HepG2 (cell line): ENCODE results near the gene CYP17A1. TPM values are rescaled to one million over a fixed set of nuclear protein-coding genes. Genes with fewer than 3 reads are reported as not detected.
A peak's percentile ranks its signal among the peaks of the same experiment; 100 is the strongest.

Source experiments
- ARNT2 ChIP-seq: sonication (generic); formaldehyde crosslinking; IDR thresholded peaks from 2 replicates; pipeline ENCODE4 v1.8.0; 2022; ENCODE audit warnings: mild to moderate bottlenecking, low read depth, missing genetic modification reagents, moderate library complexity
- ATF7-NPFF ChIP-seq: sonication (generic); formaldehyde crosslinking; IDR thresholded peaks from 2 replicates; pipeline ENCODE4 v1.8.1; 2023; ENCODE audit warnings: mild to moderate bottlenecking, low read depth, missing genetic modification reagents, moderate library complexity
- CBX1 ChIP-seq: IDR thresholded peaks from one replicate; pipeline ENCODE4 v1.6.1; 2016; ENCODE audit warnings: antibody characterized with exemption, low read depth
- CC2D1A ChIP-seq: sonication (generic); formaldehyde crosslinking; IDR thresholded peaks from 2 replicates; pipeline ENCODE4 v1.8.1; 2023; ENCODE audit warnings: mild to moderate bottlenecking, missing genetic modification reagents
- CEBPB ChIP-seq: IDR thresholded peaks from 2 replicates; pipeline ENCODE4 v1.6.1; 2011; ENCODE audit warnings: low read depth, low read length, improper control_type of control experiment, borderline replicate concordance
- DR1 ChIP-seq: sonication (generic); formaldehyde crosslinking; IDR thresholded peaks from 2 replicates; pipeline ENCODE4 v1.8.0; 2021; ENCODE audit warnings: mild to moderate bottlenecking, missing genetic modification reagents, inconsistent platforms
- E2F5 ChIP-seq: sonication (generic); formaldehyde crosslinking; conservative IDR thresholded peaks from 2 replicates; pipeline ENCODE4 v1.4.0; 2020; ENCODE audit warnings: missing genetic modification reagents
- GABPA ChIP-seq, 2 experiments: IDR thresholded peaks; 2 replicates each; pipeline ENCODE4 v1.6.1; 2011 to 2016; ENCODE audit warnings: low read depth in 2 of 2, low read length in 1 of 2, missing biosample characterization in 1 of 2, missing genetic modification characterization in 1 of 2
- GZF1 ChIP-seq: sonication (generic); formaldehyde crosslinking; IDR thresholded peaks from 2 replicates; pipeline ENCODE4 v1.5.1; 2020; ENCODE audit warnings: mild to moderate bottlenecking, missing genetic modification reagents
- HDAC1 ChIP-seq: sonication (generic); formaldehyde crosslinking; IDR thresholded peaks from 2 replicates; pipeline ENCODE4 v1.5.1; 2020; ENCODE audit warnings: mild to moderate bottlenecking, missing genetic modification reagents
- JDP2 ChIP-seq: sonication (generic); formaldehyde crosslinking; IDR thresholded peaks from 2 replicates; pipeline ENCODE4 v1.8.1; 2022; ENCODE audit warnings: missing genetic modification reagents, borderline replicate concordance
- KDM4B ChIP-seq: sonication (generic); formaldehyde crosslinking; IDR thresholded peaks from 2 replicates; pipeline ENCODE4 v1.4.0; 2020; ENCODE audit warnings: missing genetic modification reagents
- MED1 ChIP-seq: sonication (generic); formaldehyde crosslinking; IDR thresholded peaks from 2 replicates; pipeline ENCODE4 v1.4.0; 2020; ENCODE audit warnings: missing genetic modification reagents
- MYC ChIP-seq: sonication (generic); formaldehyde crosslinking; IDR thresholded peaks from 2 replicates; pipeline ENCODE4 v1.9.0; 2021; ENCODE audit warnings: missing genetic modification reagents, borderline replicate concordance
- NR2F6 ChIP-seq, 2 experiments: IDR thresholded peaks; 2 replicates each; pipeline ENCODE4 v1.6.1; 2016; ENCODE audit warnings: antibody characterized with exemption in 1 of 2, mild to moderate bottlenecking in 1 of 2
- RAD21 ChIP-seq: fragments of 450-650 bp; formaldehyde crosslinking; IDR thresholded peaks from 2 replicates; pipeline ENCODE4 v1.5.0; 2020; ENCODE audit warnings: mild to moderate bottlenecking
- SOX5 ChIP-seq: IDR thresholded peaks from 2 replicates; pipeline ENCODE4 v1.6.1; 2016; ENCODE audit warnings: borderline replicate concordance
- SRSF4 ChIP-seq: fragments of 200-400 bp; formaldehyde crosslinking; IDR thresholded peaks from one replicate; pipeline ENCODE4 v1.6.1; 2018; ENCODE audit warnings: mild to moderate bottlenecking, low read depth, low read length, moderate library complexity; ENCODE audit not compliant: poor library complexity, severe bottlenecking
- TAF15 ChIP-seq: fragments of 200-400 bp; formaldehyde crosslinking; IDR thresholded peaks from one replicate; pipeline ENCODE4 v1.6.1; 2018; ENCODE audit warnings: mild to moderate bottlenecking, low read depth, low read length; ENCODE audit not compliant: poor library complexity, severe bottlenecking
- TGIF2 ChIP-seq: IDR thresholded peaks from 2 replicates; pipeline ENCODE4 v1.6.1; 2016; ENCODE audit warnings: control low read depth, missing compliant biosample characterization
- YEATS2 ChIP-seq: sonication (generic); formaldehyde crosslinking; IDR thresholded peaks from 2 replicates; pipeline ENCODE4 v1.4.0; 2020; ENCODE audit warnings: missing genetic modification reagents, borderline replicate concordance
- ZBTB44 ChIP-seq: sonication (generic); formaldehyde crosslinking; IDR thresholded peaks from 2 replicates; pipeline ENCODE4 v1.4.0; 2020; ENCODE audit warnings: missing genetic modification reagents
- ZFP1 ChIP-seq: IDR thresholded peaks from 2 replicates; pipeline ENCODE4 v1.6.1; 2016
- ZMYM3 ChIP-seq: sonication (generic); formaldehyde crosslinking; IDR thresholded peaks from 2 replicates; pipeline ENCODE4 v1.5.1; 2020; ENCODE audit warnings: mild to moderate bottlenecking, missing genetic modification reagents
- ZNF138 ChIP-seq: sonication (generic); formaldehyde crosslinking; IDR thresholded peaks from 2 replicates; pipeline ENCODE4 v1.5.0; 2020; ENCODE audit warnings: mild to moderate bottlenecking, low read depth, missing genetic modification reagents
- ZNF713 ChIP-seq: sonication (generic); formaldehyde crosslinking; IDR thresholded peaks from 2 replicates; pipeline ENCODE4 v1.4.0; 2020; ENCODE audit warnings: mild to moderate bottlenecking, missing genetic modification reagents
- ZNF891 ChIP-seq: sonication (generic); formaldehyde crosslinking; IDR thresholded peaks from 2 replicates; pipeline ENCODE4 v1.5.0; 2020; ENCODE audit warnings: mild to moderate bottlenecking, missing genetic modification reagents
- ZSCAN30 ChIP-seq: sonication (generic); formaldehyde crosslinking; IDR thresholded peaks from 2 replicates; pipeline ENCODE4 v1.5.0; 2020; ENCODE audit warnings: mild to moderate bottlenecking, missing genetic modification reagents
- polyA plus RNA-seq, 8 experiments: library from polyadenylated mRNA; depleted of rRNA in 3 of 8; stranded (reverse) in 7 of 8; unstranded in 1 of 8; fragments of >200 nt; fragmentation: Illumina TruSeq in 4 of 8; extraction: Trizol in 4 of 8; gene quantifications; 2 replicates each; pipeline versions ENCODE4 v1.2.1 to v1.2.3, GENCODE V29; 2011 to 2016; ENCODE audit warnings: low read depth in 4 of 8, missing spikeins in 1 of 8, mixed read lengths in 1 of 8; ENCODE audit not compliant: insufficient read depth in 1 of 8
- total RNA-seq, 5 experiments: library from RNA; depleted of rRNA; stranded (reverse); fragments of >200 nt; fragmentation: Illumina TruSeq; extraction: Trizol; gene quantifications; 2 replicates each; pipeline ENCODE4 v1.2.3, GENCODE V29; 2016; ENCODE audit warnings: low read depth in 1 of 5

CYP17A1 gene
- total and polyA plus RNA-seq, 2 of the 13 experiments (the other 11 are each of a cell fraction or from before 2014, with no cell fraction given): 0.13 to 1.1 TPM

GRCh38 chr10:102869258-102870198, 32.3 kb upstream of the CYP17A1 start, which contains the start of gene AS3MT (continued):
- TF ChIP-seq E2F5 (CRISPR knock-in tag): peak; percentile 5; the same call in 1 of the 2 replicates
- 0 out of 2 replicates have a peak, but pooled peaks have one; percentile 18 for TF ChIP-seq RAD21 (CRISPR knock-in tag)
- no peak for TF ChIP-seq SRSF4
- TF ChIP-seq MYC (CRISPR knock-in tag): peak; percentile 62; the same call in 1 of the 2 replicates
- TF ChIP-seq GZF1: 0 out of 2 replicates have a peak, but pooled peaks have one; percentile 43
- 0 out of 2 replicates have a peak, but pooled peaks have one; percentile 17 for TF ChIP-seq ZMYM3 (CRISPR knock-in tag)
- no peak for TF ChIP-seq TGIF2 (CRISPR knock-in tag)
- peak; percentile 67 for TF ChIP-seq CBX1
- TF ChIP-seq GABPA (IDR thresholded peaks at IDR 0.05; ENCODE audit: low read depth, low read length): no peak
- TF ChIP-seq GABPA (CRISPR knock-in tag; IDR thresholded peaks at IDR 0.05; ENCODE audit: low read depth): no peak
- no peak for TF ChIP-seq ZNF713 (CRISPR knock-in tag)
- no peak for TF ChIP-seq DR1 (CRISPR knock-in tag)
- no peak; the same call in 1 of the 2 replicates for TF ChIP-seq NR2F6 (IDR thresholded peaks at IDR 0.05)
- TF ChIP-seq NR2F6 (CRISPR knock-in tag; IDR thresholded peaks at IDR 0.05): no peak
- TF ChIP-seq CEBPB: no peak
- no peak for TF ChIP-seq TAF15
- TF ChIP-seq ARNT2 (CRISPR knock-in tag): no peak; the same call in 1 of the 2 replicates
- no peak for TF ChIP-seq SOX5 (CRISPR knock-in tag)
- TF ChIP-seq ZNF891 (CRISPR knock-in tag): peak; percentile 68; the same call in 1 of the 2 replicates
- TF ChIP-seq ZSCAN30 (CRISPR knock-in tag): 0 out of 2 replicates have a peak, but pooled peaks have one; percentile 42
- no peak for TF ChIP-seq JDP2 (CRISPR knock-in tag)
- TF ChIP-seq ZFP1: no peak
- no peak for TF ChIP-seq ZBTB44 (CRISPR knock-in tag)
- TF ChIP-seq ATF7-NPFF (CRISPR knock-in tag): peak; percentile 45; the same call in 1 of the 2 replicates
- peak; percentile 45 for TF ChIP-seq YEATS2 (CRISPR knock-in tag)
- 0 out of 2 replicates have a peak, but pooled peaks have one; percentile 11 for TF ChIP-seq MED1
- 0 out of 2 replicates have a peak, but pooled peaks have one; percentile 39 for TF ChIP-seq ZNF138 (CRISPR knock-in tag)
- TF ChIP-seq KDM4B (CRISPR knock-in tag): 0 out of 2 replicates have a peak, but pooled peaks have one; percentile 25
- TF ChIP-seq CC2D1A (CRISPR knock-in tag): no peak
- TF ChIP-seq HDAC1 (CRISPR knock-in tag): no peak
